A673 (cell line): Measurements from ENCODE around the gene PAXX.

Experiments used
- EZH2 ChIP-seq: fragments of 200-600 bp; sonication (generic); IDR thresholded peaks from 2 replicates; pipeline ENCODE4 v1.6.1; 2017; ENCODE audit warnings: borderline replicate concordance, low read depth, mild to moderate bottlenecking, mixed read lengths, antibody characterized with exemption, low read length; ENCODE audit not compliant: poor library complexity, severe bottlenecking
- TF ChIP-seq, protein P1 (sequence below): fragments of 300-800, 200-600 bp; sonication (generic); conservative IDR thresholded peaks from 2 replicates; pipeline ENCODE4 v1.5.1; 2017; ENCODE audit warnings: low read depth, mild to moderate bottlenecking, antibody characterized with exemption, low read length, moderate library complexity, mixed read lengths

GRCh38 chr9:137020771-137021567 lies 28.7 kb downstream of the PAXX start:
- TF ChIP-seq, protein P1, sequence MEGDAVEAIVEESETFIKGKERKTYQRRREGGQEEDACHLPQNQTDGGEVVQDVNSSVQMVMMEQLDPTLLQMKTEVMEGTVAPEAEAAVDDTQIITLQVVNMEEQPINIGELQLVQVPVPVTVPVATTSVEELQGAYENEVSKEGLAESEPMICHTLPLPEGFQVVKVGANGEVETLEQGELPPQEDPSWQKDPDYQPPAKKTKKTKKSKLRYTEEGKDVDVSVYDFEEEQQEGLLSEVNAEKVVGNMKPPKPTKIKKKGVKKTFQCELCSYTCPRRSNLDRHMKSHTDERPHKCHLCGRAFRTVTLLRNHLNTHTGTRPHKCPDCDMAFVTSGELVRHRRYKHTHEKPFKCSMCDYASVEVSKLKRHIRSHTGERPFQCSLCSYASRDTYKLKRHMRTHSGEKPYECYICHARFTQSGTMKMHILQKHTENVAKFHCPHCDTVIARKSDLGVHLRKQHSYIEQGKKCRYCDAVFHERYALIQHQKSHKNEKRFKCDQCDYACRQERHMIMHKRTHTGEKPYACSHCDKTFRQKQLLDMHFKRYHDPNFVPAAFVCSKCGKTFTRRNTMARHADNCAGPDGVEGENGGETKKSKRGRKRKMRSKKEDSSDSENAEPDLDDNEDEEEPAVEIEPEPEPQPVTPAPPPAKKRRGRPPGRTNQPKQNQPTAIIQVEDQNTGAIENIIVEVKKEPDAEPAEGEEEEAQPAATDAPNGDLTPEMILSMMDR = no peak
- no peak for TF ChIP-seq EZH2
